Activated B cell treated with CpG ODN at 0.5 μM for 24 hours (primary cell): ENCODE data around the gene GALNT2. TPM values are rescaled to one million over a fixed set of nuclear protein-coding genes. Genes with fewer than 3 reads are reported as not detected.

Experiments used
- ATAC-seq: fragments of 200-7000 bp; cut with Tn5 transposase; one replicate; pipeline ENCODE4 v1.10.0; 2021; ENCODE audit warnings: low read depth, mild to moderate bottlenecking, moderate library complexity
- CTCF ChIA-PET: fragments of 350-600 bp; sonication (Branson Sonifier 250); formaldehyde crosslinking; loops from one replicate; lab custom pipeline; 2021; ENCODE audit warnings: antibody characterized with exemption; lab: Charles Lee
- POLR2A ChIA-PET: fragments of 350-600 bp; sonication (Branson Sonifier 250); formaldehyde crosslinking; loops from one replicate; lab custom pipeline; 2021; ENCODE audit warnings: antibody characterized with exemption; lab: Charles Lee
- DNase-seq: peaks from one replicate; pipeline ENCODE4 v3.0.0; 2022
- H3K27ac Mint-ChIP-seq: one replicate; pipeline ENCODE4 v1.8.0; 2020; ENCODE audit warnings: mixed read lengths
- H3K27me3 Mint-ChIP-seq: one replicate; pipeline ENCODE4 v1.8.0; 2021; ENCODE audit warnings: mixed read lengths
- H3K36me3 Mint-ChIP-seq: one replicate; pipeline ENCODE4 v1.8.0; 2021; ENCODE audit warnings: low read depth, mixed read lengths
- H3K4me1 Mint-ChIP-seq: one replicate; pipeline ENCODE4 v1.8.0; 2021; ENCODE audit warnings: mixed read lengths
- H3K4me3 Mint-ChIP-seq: one replicate; pipeline ENCODE4 v1.8.0; 2020; ENCODE audit warnings: mild to moderate bottlenecking, mixed read lengths
- H3K9me3 Mint-ChIP-seq: one replicate; pipeline ENCODE4 v1.8.0; 2020; ENCODE audit warnings: mixed read lengths
- intact Hi-C: fragments of 100-400 bp; cut with micrococcal nuclease; formaldehyde crosslinking; loops from one replicate; pipeline ENCODE4 v1.15.1; 2024
- total RNA-seq: library from RNA; stranded (reverse); gene quantifications from 2 replicates; pipeline ENCODE4 v1.2.3, GENCODE V29; 2022
- TF ChIP-seq, protein P1 (sequence below): fragments of 200-600 bp; IDR thresholded peaks from one replicate; pipeline ENCODE4 v1.8.0; 2022; ENCODE audit warnings: antibody characterized with exemption, mild to moderate bottlenecking

GALNT2 gene
- total RNA-seq, 1 donor from 2014 or later: 108 TPM

DNA sequence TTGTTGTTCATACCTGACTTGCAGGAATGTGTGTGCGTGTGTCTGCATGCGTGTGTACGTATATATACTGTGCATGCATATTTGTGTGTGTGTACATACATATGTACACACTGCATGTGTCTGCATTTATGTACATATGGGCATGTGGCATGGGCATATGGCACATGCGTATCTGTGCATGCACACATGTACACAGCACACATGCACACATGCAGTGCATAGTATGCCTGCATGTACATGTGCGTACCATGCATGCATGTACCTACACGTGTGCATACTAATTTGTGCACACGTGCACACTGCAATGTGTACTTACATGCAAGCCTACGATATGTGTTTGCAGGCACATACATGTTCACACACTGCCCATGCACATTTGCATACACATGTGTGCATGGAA, 43.9 kb downstream of the GALNT2 start:
- H3K36me3 Mint-ChIP-seq: peaks cover 43% of the 10 kb centered on the region
- no peak for ATAC-seq
- H3K4me3 Mint-ChIP-seq: no peak overlapping the region
- peaks cover 88% of the 10 kb centered on the region for H3K4me1 Mint-ChIP-seq
- H3K27ac Mint-ChIP-seq: peak overlapping the region; percentile 88
- ChIA-PET CTCF (interaction anchor here (1.6 to 2.1 kb wide), 4 partner anchors 12 to 39 kb away, joined by 5 to 17 read pairs (median 6); no protein-coding TSS in a partner anchor), POLR2A (interaction anchor here (1.0 to 7.8 kb wide), 8 partner anchors 12 to 552 kb away, joined by 3 to 222 read pairs (median 6); partner anchors contain the start of genes ABCB10 and GALNT2)
- intact Hi-C loops: loop anchor here (1.0 to 2.0 kb wide), 3 partner anchors 12 to 58 kb away; no protein-coding TSS in a partner anchor
- TF ChIP-seq, protein P1, sequence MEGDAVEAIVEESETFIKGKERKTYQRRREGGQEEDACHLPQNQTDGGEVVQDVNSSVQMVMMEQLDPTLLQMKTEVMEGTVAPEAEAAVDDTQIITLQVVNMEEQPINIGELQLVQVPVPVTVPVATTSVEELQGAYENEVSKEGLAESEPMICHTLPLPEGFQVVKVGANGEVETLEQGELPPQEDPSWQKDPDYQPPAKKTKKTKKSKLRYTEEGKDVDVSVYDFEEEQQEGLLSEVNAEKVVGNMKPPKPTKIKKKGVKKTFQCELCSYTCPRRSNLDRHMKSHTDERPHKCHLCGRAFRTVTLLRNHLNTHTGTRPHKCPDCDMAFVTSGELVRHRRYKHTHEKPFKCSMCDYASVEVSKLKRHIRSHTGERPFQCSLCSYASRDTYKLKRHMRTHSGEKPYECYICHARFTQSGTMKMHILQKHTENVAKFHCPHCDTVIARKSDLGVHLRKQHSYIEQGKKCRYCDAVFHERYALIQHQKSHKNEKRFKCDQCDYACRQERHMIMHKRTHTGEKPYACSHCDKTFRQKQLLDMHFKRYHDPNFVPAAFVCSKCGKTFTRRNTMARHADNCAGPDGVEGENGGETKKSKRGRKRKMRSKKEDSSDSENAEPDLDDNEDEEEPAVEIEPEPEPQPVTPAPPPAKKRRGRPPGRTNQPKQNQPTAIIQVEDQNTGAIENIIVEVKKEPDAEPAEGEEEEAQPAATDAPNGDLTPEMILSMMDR: no peak
- no peak for DNase-seq
- H3K9me3 Mint-ChIP-seq: no peaks in the 10 kb centered on the region
- no peaks in the 10 kb centered on the region for H3K27me3 Mint-ChIP-seq

DNA sequence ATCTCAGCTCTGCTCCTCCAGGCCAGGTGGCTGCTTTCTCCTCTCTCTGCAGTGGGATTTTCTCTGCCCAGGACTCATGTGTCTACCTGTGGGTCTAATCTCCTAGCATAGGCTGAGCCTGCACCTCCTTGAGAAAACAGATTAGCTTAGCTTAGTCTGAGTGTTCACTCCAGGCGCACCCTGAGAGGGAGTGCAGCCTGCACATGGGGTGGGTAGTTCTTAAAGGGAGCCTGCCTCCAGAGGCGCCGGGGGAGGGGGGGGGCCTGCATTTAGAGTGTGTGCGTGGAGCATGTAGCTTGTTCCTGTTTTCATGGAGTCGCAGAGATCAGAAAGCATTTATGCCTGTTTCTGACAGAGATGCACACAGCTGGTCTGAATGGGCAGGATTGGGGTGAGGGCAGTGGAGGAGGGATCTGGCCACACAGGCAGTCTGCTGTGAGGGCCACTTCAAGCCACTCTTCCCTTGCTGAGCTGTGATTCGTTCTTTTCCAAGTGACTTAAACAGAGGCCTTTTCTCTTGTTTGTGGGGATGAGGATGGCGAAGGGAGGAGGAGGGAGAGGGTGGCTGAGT, 45.2 kb downstream of the GALNT2 start:
- H3K4me1 Mint-ChIP-seq: peaks cover 85% of the 10 kb centered on the region
- peak overlapping the region; percentile 59 for H3K4me3 Mint-ChIP-seq
- ATAC-seq (peak; percentile 19), DNase-seq (no peak)
- peaks cover 48% of the 10 kb centered on the region for H3K36me3 Mint-ChIP-seq
- H3K27me3 Mint-ChIP-seq: no peaks in the 10 kb centered on the region
- peak overlapping the region; percentile 88 for H3K27ac Mint-ChIP-seq
- CTCF ChIA-PET: interaction anchor here (0.7 to 1.4 kb wide), 4 partner anchors 8 to 194 kb away, joined by 3 to 7 read pairs (median 3); no protein-coding TSS in a partner anchor
- no peaks in the 10 kb centered on the region for H3K9me3 Mint-ChIP-seq
- intact Hi-C loops: no loop called here
- POLR2A ChIA-PET: interaction anchor here (0.8 to 7.8 kb wide), 7 partner anchors 11 to 162 kb away, joined by 3 to 222 read pairs (median 5); no protein-coding TSS in a partner anchor
- TF ChIP-seq, protein P1: no peak

DNA sequence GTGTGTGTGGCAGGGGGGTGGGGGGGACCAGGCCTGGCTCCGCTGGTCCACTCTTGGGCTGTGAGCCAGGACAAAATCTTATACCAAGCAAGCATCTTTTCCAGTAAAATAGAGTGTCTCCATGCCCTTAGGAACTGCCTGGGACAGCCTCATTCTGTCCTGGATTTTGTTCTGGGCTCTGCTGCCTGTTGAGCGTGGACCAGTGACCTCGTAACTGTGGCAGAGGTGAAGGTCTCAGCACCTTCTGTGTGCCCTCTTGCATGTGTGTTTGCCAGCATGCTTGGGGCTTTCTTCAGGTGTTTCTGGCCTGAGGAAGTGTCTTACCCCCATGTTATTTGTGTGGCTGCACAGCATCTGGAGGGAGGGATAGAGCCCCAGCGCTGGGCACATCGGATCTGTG, 45.7 kb downstream of the GALNT2 start:
- CTCF ChIA-PET: interaction anchor here (0.7 to 1.4 kb wide), 2 partner anchors 9 to 11 kb away, joined by 3 to 7 read pairs; no protein-coding TSS in a partner anchor
- no peak for DNase-seq
- H3K9me3 Mint-ChIP-seq: no peaks in the 10 kb centered on the region
- peak overlapping the region; percentile 79 for H3K27ac Mint-ChIP-seq
- H3K4me3 Mint-ChIP-seq: peak overlapping the region; percentile 59
- peaks cover 85% of the 10 kb centered on the region for H3K4me1 Mint-ChIP-seq
- POLR2A ChIA-PET: interaction anchor here (0.8 to 7.8 kb wide), 5 partner anchors 10 to 162 kb away, joined by 3 to 222 read pairs (median 7); no protein-coding TSS in a partner anchor
- no peaks in the 10 kb centered on the region for H3K27me3 Mint-ChIP-seq
- H3K36me3 Mint-ChIP-seq: peaks cover 47% of the 10 kb centered on the region
- no peak for ATAC-seq
- TF ChIP-seq, protein P1: no peak
- intact Hi-C loops: no loop called here

DNA sequence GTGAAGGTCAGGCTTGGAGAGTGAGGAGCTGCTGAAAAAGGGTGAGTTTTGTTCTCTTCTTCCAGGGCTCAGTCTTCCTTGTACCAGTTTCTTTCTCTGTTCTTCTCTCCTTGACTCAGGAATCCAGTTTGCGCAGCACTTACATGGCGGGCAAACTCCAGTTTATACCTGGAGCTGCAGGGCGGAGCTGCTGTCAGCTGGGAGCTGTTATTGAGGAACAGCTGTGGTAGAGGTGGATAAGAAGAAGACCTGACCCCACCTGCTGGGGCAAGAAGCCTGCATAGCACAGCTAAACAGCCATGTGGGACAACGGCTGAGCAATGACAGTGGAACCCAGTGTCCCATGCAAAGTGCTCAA, 46.2 kb downstream of the GALNT2 start:
- H3K9me3 Mint-ChIP-seq: no peaks in the 10 kb centered on the region
- H3K27ac Mint-ChIP-seq: peak overlapping the region; percentile 79
- intact Hi-C loops: no loop called here
- ChIA-PET CTCF (no interaction called here), POLR2A (interaction anchor here (0.9 to 7.8 kb wide), 2 partner anchors 10 to 36 kb away, joined by 3 to 222 read pairs; no protein-coding TSS in a partner anchor)
- peak overlapping the region; percentile 59 for H3K4me3 Mint-ChIP-seq
- no peaks in the 10 kb centered on the region for H3K27me3 Mint-ChIP-seq
- TF ChIP-seq, protein P1: no peak
- DNase-seq (no peak), ATAC-seq (no peak)
- peaks cover 50% of the 10 kb centered on the region for H3K36me3 Mint-ChIP-seq
- H3K4me1 Mint-ChIP-seq: peaks cover 86% of the 10 kb centered on the region

DNA sequence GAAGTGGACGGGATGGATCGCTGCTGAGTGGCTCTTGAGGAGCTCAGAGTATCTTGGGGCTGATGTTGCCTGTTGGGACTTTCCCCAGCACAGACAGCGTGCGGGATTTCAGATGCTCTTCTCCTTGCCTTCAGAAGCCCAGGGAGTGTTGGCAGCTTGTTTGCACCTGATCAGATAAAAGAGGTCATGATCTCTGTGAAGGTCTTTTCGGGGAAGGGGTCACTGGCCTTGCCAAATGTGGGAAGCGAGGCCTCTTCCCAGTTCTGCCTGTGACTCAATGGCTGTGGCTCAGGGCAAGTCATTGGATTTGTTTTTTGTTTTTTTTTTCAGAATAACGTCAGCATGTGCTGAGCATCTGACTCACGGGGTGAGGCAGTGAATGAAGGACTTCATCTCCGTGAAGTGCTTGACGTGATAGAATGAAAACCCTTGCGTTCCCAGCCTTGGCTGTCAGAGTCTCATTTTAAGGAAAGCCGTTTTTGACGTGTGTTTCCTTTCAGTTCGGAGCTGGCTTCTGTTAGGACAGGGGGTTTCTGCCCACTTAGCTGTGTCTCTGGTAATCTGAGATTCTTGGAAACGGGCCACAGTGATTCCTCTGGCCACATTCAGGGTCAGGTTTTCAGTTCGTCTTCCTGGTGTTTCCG, 46.7 kb downstream of the GALNT2 start:
- TF ChIP-seq, protein P1: no peak
- DNase-seq (no peak), ATAC-seq (no peak)
- intact Hi-C loops: no loop called here
- CTCF ChIA-PET: no interaction called here
- H3K4me1 Mint-ChIP-seq: peaks cover 86% of the 10 kb centered on the region
- H3K27ac Mint-ChIP-seq: peak overlapping the region; percentile 0
- peaks cover 49% of the 10 kb centered on the region for H3K36me3 Mint-ChIP-seq
- no peaks in the 10 kb centered on the region for H3K9me3 Mint-ChIP-seq
- no peak overlapping the region for H3K4me3 Mint-ChIP-seq
- POLR2A ChIA-PET: interaction anchor here (0.9 to 7.8 kb wide), 2 partner anchors 9 to 36 kb away, joined by 3 to 222 read pairs; no protein-coding TSS in a partner anchor
- H3K27me3 Mint-ChIP-seq: no peaks in the 10 kb centered on the region
